Stimulated activated CD8-positive, alpha-beta memory T cell treated with anti-CD3 and anti-CD28 coated beads, Interleukin-4, amount 100 ng/mL, for 48 hours (primary cell): Measurements from ENCODE around the gene GDF2.

Experiments
- DNase-seq: peaks from one replicate; pipeline ENCODE4 v3.0.0-alpha.2; 2020

The GDF2 gene

GRCh38 chr10:47371629-47372485, 49.6 kb downstream of the GDF2 start:
- DNase-seq = no peak

- DNase-seq = peak; percentile 15
Measured at GRCh38 chr10:47372726-47373125, 50.5 kb downstream of the GDF2 start.

- DNase-seq = peak; percentile 21
Measured at GRCh38 chr10:47374611-47375536, 52.6 kb downstream of the GDF2 start.

- DNase-seq = peak; percentile 14
Measured at GRCh38 chr10:47376522-47377220, 54.4 kb downstream of the GDF2 start.
